GM18870 (cell line): Measurements from ENCODE around the gene EFCAB8.
"Not testable (repeated sequence)": the region's sequence is repeated elsewhere in the genome, so short reads cannot be mapped to it uniquely, and the experiment has no call there.

Experiments used
- ATAC-seq: cut with Tn5 transposase; IDR thresholded peaks from one replicate; pipeline ENCODE4 v1.9.1; 2021; ENCODE audit warnings: moderate library complexity; ENCODE audit not compliant: unreplicated experiment

Gene EFCAB8

GRCh38 chr20:32950539-32950938 is 91.8 kb downstream of the EFCAB8 start:
- not testable (repeated sequence) for ATAC-seq

- ATAC-seq = no peak
These were observed 98.7 kb downstream of the EFCAB8 start for GRCh38 chr20:32957459-32957858.

GRCh38 chr20:32958574-32958973 is 99.9 kb downstream of the EFCAB8 start:
- no peak for ATAC-seq

GRCh38 chr20:32959351-32960221 is 100.9 kb downstream of the EFCAB8 start:
- no peak for ATAC-seq

GRCh38 chr20:32960222-32960518 is 101.4 kb downstream of the EFCAB8 start:
- no peak for ATAC-seq

GRCh38 chr20:32960849-32961731 is 102.4 kb downstream of the EFCAB8 start:
- ATAC-seq = no peak

GRCh38 chr20:32962053-32962452 is 103.3 kb downstream of the EFCAB8 start:
- no peak for ATAC-seq

- ATAC-seq = not testable (repeated sequence)
These were observed 103.9 kb downstream of the EFCAB8 start for GRCh38 chr20:32962646-32963045.

- ATAC-seq = no peak
These were observed 104.5 kb downstream of the EFCAB8 start for GRCh38 chr20:32963176-32963575.

- no peak for ATAC-seq
These were observed 105.9 kb downstream of the EFCAB8 start for GRCh38 chr20:32964575-32964974.

- no peak for ATAC-seq
These were observed 106.4 kb downstream of the EFCAB8 start for GRCh38 chr20:32965115-32965514.

- no peak for ATAC-seq
These were observed 107.1 kb downstream of the EFCAB8 start for GRCh38 chr20:32965581-32966373.

- ATAC-seq = no peak
These were observed 107.7 kb downstream of the EFCAB8 start for GRCh38 chr20:32966382-32966781.

- no peak for ATAC-seq
These were observed 108.4 kb downstream of the EFCAB8 start for GRCh38 chr20:32966881-32967781.

GRCh38 chr20:32967961-32968457 is 109.3 kb downstream of the EFCAB8 start:
- ATAC-seq = no peak

- ATAC-seq = no peak
These were observed 109.9 kb downstream of the EFCAB8 start for GRCh38 chr20:32968478-32969241.

GRCh38 chr20:32969356-32970114 is 110.8 kb downstream of the EFCAB8 start:
- no peak for ATAC-seq

GRCh38 chr20:32970115-32970972 is 111.6 kb downstream of the EFCAB8 start:
- ATAC-seq = no peak
